ENCODE measurements around the gene YARS1. TPM values are rescaled to one million over a fixed set of nuclear protein-coding genes. Genes with fewer than 3 reads are reported as not detected.

YARS1 gene
- total RNA-seq, 1 experiment from 2014 or later = 180 TPM

GRCh38 chr1:32741413-32742198 is 75.6 kb downstream of the YARS1 start:
- CTCF ChIA-PET = no interaction called here
- Histone ChIP-seq H3K27ac (peak overlapping the region; percentile 84), H3K9me2 (ENCODE audit: insufficient read depth) (no peaks in the 10 kb centered on the region), H3K4me3 (peak overlapping the region; percentile 70), H3F3A (ENCODE audit: insufficient read depth, low read depth) (peaks cover 33% of the 10 kb centered on the region; the same call in 1 of the 2 replicates), H3K4me2 (peak overlapping the region; percentile 98), H4K20me1 (ENCODE audit: insufficient read depth) (peaks cover 17% of the 10 kb centered on the region; the same call in 1 of the 2 replicates), H2AFZ (peak overlapping the region; percentile 85), H3K27me3 (ENCODE audit: insufficient read depth, low read depth) (no peaks in the 10 kb centered on the region), H3K79me2 (ENCODE audit: low read depth) (peaks cover 57% of the 10 kb centered on the region), H3K36me3 (ENCODE audit: low read depth) (peaks cover 3% of the 10 kb centered on the region; the same call in 1 of the 2 replicates), H3K4me1 (replicated peaks; ENCODE audit: insufficient read depth) (peaks cover 45% of the 10 kb centered on the region), H3K9me3 (ENCODE audit: insufficient read depth, low read depth) (no peaks in the 10 kb centered on the region)
- no TSS peak for BruUV-seq (replicated peaks)
- DNase-seq = no peak
- no peak; the same call in 1 of the 2 replicates for TF ChIP-seq CTCF (conservative IDR thresholded peaks at IDR 0.05)
- no peak for TF ChIP-seq EZH2 (IDR thresholded peaks at IDR 0.05; ENCODE audit: low read depth)
- intact Hi-C loops (cut with micrococcal nuclease; ENCODE audit: unreplicated experiment) = loop anchor here (1.0 to 2.0 kb wide), 3 partner anchors 19 to 32 kb away; no protein-coding TSS in a partner anchor
- POLR2A ChIA-PET (ENCODE audit: unreplicated experiment) = no interaction called here

GRCh38 chr1:32741059-32741412 is 76.1 kb downstream of the YARS1 start:
- ChIA-PET CTCF (no interaction called here), POLR2A (ENCODE audit: unreplicated experiment) (interaction anchor here (0.6 kb wide), 1 partner anchor 13 kb away, joined by 3 read pairs; no protein-coding TSS in a partner anchor)
- Histone ChIP-seq H3K4me2 (peak overlapping the region; percentile 79), H3K4me1 (replicated peaks; ENCODE audit: insufficient read depth) (peaks cover 46% of the 10 kb centered on the region), H3K27me3 (ENCODE audit: insufficient read depth, low read depth) (no peaks in the 10 kb centered on the region), H3K36me3 (ENCODE audit: low read depth) (peaks cover 3% of the 10 kb centered on the region; the same call in 1 of the 2 replicates), H3K79me2 (ENCODE audit: low read depth) (peaks cover 51% of the 10 kb centered on the region), H3F3A (ENCODE audit: insufficient read depth, low read depth) (peaks cover 33% of the 10 kb centered on the region; the same call in 1 of the 2 replicates), H4K20me1 (ENCODE audit: insufficient read depth) (peaks cover 17% of the 10 kb centered on the region; the same call in 1 of the 2 replicates), H3K4me3 (peak overlapping the region; percentile 70), H3K27ac (peak overlapping the region; percentile 32), H3K9me3 (ENCODE audit: insufficient read depth, low read depth) (no peaks in the 10 kb centered on the region), H3K9me2 (ENCODE audit: insufficient read depth) (no peaks in the 10 kb centered on the region), H2AFZ (peak overlapping the region; percentile 80)
- intact Hi-C loops (cut with micrococcal nuclease; ENCODE audit: unreplicated experiment) = loop anchor here (1.0 kb wide), 1 partner anchor 25 kb away; no protein-coding TSS in a partner anchor
- no peak for DNase-seq
- TF ChIP-seq CTCF (conservative IDR thresholded peaks at IDR 0.05) (no peak), EZH2 (IDR thresholded peaks at IDR 0.05; ENCODE audit: low read depth) (no peak)
- TSS peak; percentile 59 for BruUV-seq (replicated peaks)

GRCh38 chr1:32736812-32737791 is 80.1 kb downstream of the YARS1 start:
- no peak overlapping the region for H3K4me3 ChIP-seq
- H4K20me1 ChIP-seq (ENCODE audit: insufficient read depth) = no peaks in the 10 kb centered on the region
- H2AFZ ChIP-seq = no peak overlapping the region
- no peak for DNase-seq
- no peaks in the 10 kb centered on the region for H3K27me3 ChIP-seq (ENCODE audit: insufficient read depth, low read depth)
- TF ChIP-seq EZH2 (IDR thresholded peaks at IDR 0.05; ENCODE audit: low read depth) (no peak), CTCF (conservative IDR thresholded peaks at IDR 0.05) (no peak)
- intact Hi-C loops (cut with micrococcal nuclease; ENCODE audit: unreplicated experiment) = no loop called here
- no TSS peak for BruUV-seq (replicated peaks)
- CTCF ChIA-PET = no interaction called here
- peaks cover 12% of the 10 kb centered on the region for H3K79me2 ChIP-seq (ENCODE audit: low read depth)
- POLR2A ChIA-PET (ENCODE audit: unreplicated experiment) = no interaction called here
- peaks cover 25% of the 10 kb centered on the region for H3K4me1 ChIP-seq (replicated peaks; ENCODE audit: insufficient read depth)
- peak overlapping the region; percentile 44; the same call in 1 of the 2 replicates for H3K4me2 ChIP-seq
- H3F3A ChIP-seq (ENCODE audit: insufficient read depth, low read depth) = peaks cover 18% of the 10 kb centered on the region; the same call in 1 of the 2 replicates
- H3K9me3 ChIP-seq (ENCODE audit: insufficient read depth, low read depth) = no peaks in the 10 kb centered on the region
- H3K9me2 ChIP-seq (ENCODE audit: insufficient read depth) = no peaks in the 10 kb centered on the region
- no peak overlapping the region for H3K27ac ChIP-seq
- no peaks in the 10 kb centered on the region for H3K36me3 ChIP-seq (ENCODE audit: low read depth)

All from PC-9 (cell line).